H1 (cell line): ENCODE data around the gene ARMC9. TPM values are rescaled to one million over a fixed set of nuclear protein-coding genes. Genes with fewer than 3 reads are reported as not detected.

ENCODE experiments used
- CTCF ChIA-PET: fragments of 300-600 bp; sonication (Branson Sonifier 250); formaldehyde crosslinking; loops from one replicate; lab custom pipeline; 2021; ENCODE audit not compliant: partially characterized antibody; lab: Charles Lee
- POLR2A ChIA-PET: fragments of 300-600 bp; sonication (Branson Sonifier 250); formaldehyde crosslinking; loops from one replicate; lab custom pipeline; 2021; ENCODE audit warnings: inconsistent platforms; ENCODE audit not compliant: partially characterized antibody; lab: Charles Lee
- DNase-seq, 2 experiments: peaks; one replicate each; pipeline versions ENCODE4 v3.0.0 to v3.0.0-alpha.2; 2010 to 2022; ENCODE audit warnings: low spot score in 2 of 2, low read depth in 1 of 2, mixed read lengths in 1 of 2
- FAIRE-seq: peaks from 2 replicates; lab custom pipeline; 2011; peaks lifted over from hg19 to GRCh38; lab: Jason Lieb, UNC
- H2AFZ ChIP-seq: 2 replicates; pipeline ENCODE4 v1.8.1; 2012; ENCODE audit warnings: low read length, inconsistent platforms
- H2AK5ac ChIP-seq: 2 replicates; pipeline ENCODE4 v1.6.1; 2013; ENCODE audit warnings: low read depth, low read length
- H2BK120ac ChIP-seq: replicated peaks from 2 replicates; pipeline ENCODE3; 2013; ENCODE audit warnings: low read depth, low read length, inconsistent platforms
- H2BK12ac ChIP-seq: 2 replicates; pipeline ENCODE4 v1.6.1; 2013; ENCODE audit warnings: low read depth, low read length
- H2BK15ac ChIP-seq: 2 replicates; pipeline ENCODE4 v1.6.1; 2013; ENCODE audit warnings: low read length
- H2BK20ac ChIP-seq: 2 replicates; pipeline ENCODE4 v1.6.1; 2013; ENCODE audit warnings: low read length
- H2BK5ac ChIP-seq: 2 replicates; pipeline ENCODE4 v1.6.1; 2013; ENCODE audit warnings: low read depth, low read length
- H3K14ac ChIP-seq: 2 replicates; pipeline ENCODE4 v1.6.1; 2013; ENCODE audit warnings: inconsistent platforms; ENCODE audit not compliant: insufficient read length
- H3K18ac ChIP-seq: 2 replicates; pipeline ENCODE4 v1.6.1; 2013; ENCODE audit warnings: low read length; ENCODE audit errors: extremely low read depth
- H3K23ac ChIP-seq: 2 replicates; pipeline ENCODE4 v1.6.1; 2013; ENCODE audit warnings: inconsistent platforms; ENCODE audit not compliant: insufficient read length
- H3K23me2 ChIP-seq: 2 replicates; pipeline ENCODE4 v1.6.1; 2013; ENCODE audit warnings: low read depth, low read length
- H3K27ac ChIP-seq: 2 replicates; pipeline ENCODE4 v1.6.1; 2011; ENCODE audit warnings: low read depth, low read length, inconsistent platforms
- H3K27me3 ChIP-seq, 4 experiments: replicated peaks in 1 of 4; 1 replicate in 1 of 4; 2 replicates in 3 of 4; pipeline versions ENCODE4 v1.6.1 to v1.8.1; 2011 to 2013; ENCODE audit warnings: low read length in 3 of 4, mild to moderate bottlenecking in 3 of 4, inconsistent platforms in 2 of 4, mixed read lengths in 2 of 4, moderate library complexity in 1 of 4; ENCODE audit not compliant: control insufficient read depth in 3 of 4, insufficient read depth in 3 of 4; ENCODE audit errors: extremely low read depth in 1 of 4
- H3K36me3 ChIP-seq, 4 experiments: 2 replicates each; pipeline versions ENCODE4 v1.6.1 to v1.8.1; 2011 to 2013; ENCODE audit warnings: mild to moderate bottlenecking in 4 of 4, low read length in 3 of 4, moderate library complexity in 2 of 4, control low read depth in 1 of 4, inconsistent platforms in 1 of 4; ENCODE audit not compliant: insufficient read depth in 4 of 4, control insufficient read depth in 2 of 4
- H3K4ac ChIP-seq: replicated peaks from 2 replicates; pipeline ENCODE3; 2013; ENCODE audit warnings: low read length, low read depth, mixed read lengths, inconsistent platforms; ENCODE audit not compliant: insufficient read length
- H3K4me1 ChIP-seq, 4 experiments: replicated peaks in 1 of 4; 1 replicate in 1 of 4; 2 replicates in 3 of 4; pipeline versions ENCODE4 v1.6.1 to v1.8.1; 2011 to 2013; ENCODE audit warnings: low read length in 3 of 4, inconsistent platforms in 2 of 4, mixed read lengths in 1 of 4; ENCODE audit not compliant: insufficient read depth in 4 of 4, control insufficient read depth in 3 of 4
- H3K4me2 ChIP-seq, 2 experiments: 2 replicates each; pipeline versions ENCODE4 v1.6.1 to v1.8.1; 2011 to 2013; ENCODE audit warnings: low read depth in 2 of 2, low read length in 2 of 2, control low read depth in 1 of 2, inconsistent platforms in 1 of 2, mild to moderate bottlenecking in 1 of 2; ENCODE audit not compliant: insufficient read depth in 1 of 2
- H3K4me3 ChIP-seq, 4 experiments: fragments of 200-600, 300-600 bp in 1 of 4; sonication (generic), shearing (Covaris generic), sonication (Bioruptor Twin) in 1 of 4; 2 replicates each; pipeline versions ENCODE4 v1.5.1 to v1.8.1; 2011 to 2016; ENCODE audit warnings: low read length in 4 of 4, low read depth in 3 of 4, control low read depth in 2 of 4, inconsistent platforms in 2 of 4, mild to moderate bottlenecking in 2 of 4, mixed read lengths in 1 of 4, moderate library complexity in 1 of 4; ENCODE audit not compliant: insufficient read depth in 2 of 4; ENCODE audit errors: extremely low read depth in 1 of 4
- H3K56ac ChIP-seq: replicated peaks from 2 replicates; pipeline ENCODE3; 2013; ENCODE audit warnings: low read depth, mild to moderate bottlenecking, mixed read lengths, low read length, inconsistent platforms; ENCODE audit not compliant: insufficient read length
- H3K79me1 ChIP-seq: 2 replicates; pipeline ENCODE4 v1.6.1; 2013; ENCODE audit warnings: low read depth, low read length, control low read depth
- H3K79me2 ChIP-seq, 2 experiments: 2 replicates each; pipeline versions ENCODE4 v1.6.1 to v1.8.1; 2012 to 2013; ENCODE audit warnings: low read length in 2 of 2, mild to moderate bottlenecking in 2 of 2, inconsistent platforms in 1 of 2; ENCODE audit not compliant: insufficient read depth in 2 of 2, control insufficient read depth in 1 of 2
- H3K9ac ChIP-seq, 4 experiments: replicated peaks in 1 of 4; 1 replicate in 1 of 4; 2 replicates in 3 of 4; pipeline versions ENCODE4 v1.6.1 to v1.8.1; 2011 to 2013; ENCODE audit warnings: low read depth in 3 of 4, low read length in 3 of 4, control low read depth in 2 of 4, mild to moderate bottlenecking in 2 of 4, moderate library complexity in 2 of 4, inconsistent platforms in 1 of 4; ENCODE audit errors: extremely low read depth in 1 of 4
- H3K9me3 ChIP-seq, 2 experiments: 2 replicates each; pipeline versions ENCODE4 v1.6.1 to v1.8.1; 2012 to 2013; ENCODE audit warnings: mild to moderate bottlenecking in 2 of 2, moderate library complexity in 2 of 2, control low read depth in 1 of 2, inconsistent platforms in 1 of 2, low read depth in 1 of 2, low read length in 1 of 2, mixed read lengths in 1 of 2; ENCODE audit not compliant: insufficient read depth in 2 of 2
- H4K20me1 ChIP-seq, 2 experiments: replicated peaks in 1 of 2; 2 replicates each; pipeline versions ENCODE3 to v1.8.1; 2011 to 2013; ENCODE audit warnings: inconsistent platforms in 2 of 2, low read length in 2 of 2, mild to moderate bottlenecking in 1 of 2; ENCODE audit not compliant: insufficient read depth in 2 of 2, control insufficient read depth in 1 of 2
- H4K5ac ChIP-seq: 2 replicates; pipeline ENCODE4 v1.6.1; 2013; ENCODE audit warnings: low read length, low read depth, mixed read lengths, inconsistent platforms; ENCODE audit not compliant: insufficient read length
- H4K8ac ChIP-seq: 2 replicates; pipeline ENCODE4 v1.8.0; 2013; ENCODE audit warnings: mild to moderate bottlenecking, moderate library complexity, low read length, inconsistent platforms; ENCODE audit not compliant: insufficient read depth; ENCODE audit errors: extremely low read depth
- H4K91ac ChIP-seq: replicated peaks from 2 replicates; pipeline ENCODE3; 2013; ENCODE audit warnings: low read length, mixed read lengths, inconsistent platforms; ENCODE audit not compliant: insufficient read length
- CREB1 ChIP-seq: IDR thresholded peaks from 2 replicates; pipeline ENCODE4 v1.6.1; 2012; ENCODE audit warnings: inconsistent platforms
- EP300 ChIP-seq, 2 experiments: IDR thresholded peaks; 1 replicate in 1 of 2; 2 replicates in 1 of 2; pipeline ENCODE4 v1.6.1; 2011 to 2012; ENCODE audit warnings: low read depth in 2 of 2, low read length in 2 of 2, mild to moderate bottlenecking in 2 of 2, borderline replicate concordance in 1 of 2, inconsistent platforms in 1 of 2, moderate library complexity in 1 of 2
- GABPA ChIP-seq: IDR thresholded peaks from 2 replicates; pipeline ENCODE4 v1.6.1; 2011; ENCODE audit warnings: mild to moderate bottlenecking, low read length, moderate library complexity, borderline replicate concordance; ENCODE audit not compliant: insufficient read depth
- JUND ChIP-seq: IDR thresholded peaks from 2 replicates; pipeline ENCODE4 v1.6.1; 2011; ENCODE audit warnings: mild to moderate bottlenecking, improper control_type of control experiment, low read length
- KDM1A ChIP-seq: fragments of 200-600, 300-600 bp; sonication (generic); IDR thresholded peaks from 2 replicates; pipeline ENCODE4 v1.7.1; 2016; ENCODE audit warnings: mild to moderate bottlenecking, low read length, borderline replicate concordance
- RBBP5 ChIP-seq: IDR thresholded peaks from 2 replicates; pipeline ENCODE4 v1.7.1; 2012; ENCODE audit warnings: low read depth, mild to moderate bottlenecking, inconsistent platforms, low read length, moderate library complexity, borderline replicate concordance
- RXRA ChIP-seq: IDR thresholded peaks from 2 replicates; pipeline ENCODE4 v1.6.1; 2011; ENCODE audit warnings: low read depth, mild to moderate bottlenecking, low read length, moderate library complexity; ENCODE audit not compliant: insufficient read depth
- WGBS, 2 experiments: shearing (Covaris generic) in 1 of 2; methylation state at CpG; one replicate each; pipeline versions ENCODE4 v1.1.6 to v1.1.7; 2013 to 2015; ENCODE audit warnings: low lambda C conversion rate in 2 of 2, mixed read lengths in 2 of 2, inconsistent platforms in 1 of 2, low coverage in 1 of 2, missing lambda C conversion rate in 1 of 2; ENCODE audit not compliant: insufficient replicate concordance in 2 of 2, insufficient coverage in 1 of 2, insufficient read length in 1 of 2; ENCODE audit errors: extremely low coverage in 1 of 2, missing lambda C conversion rate in 1 of 2; 5-methylcytosine and 5-hydroxymethylcytosine counted together
- polyA plus RNA-seq, 7 experiments: library from polyadenylated mRNA; depleted of rRNA in 3 of 7; stranded (reverse) in 5 of 7; unstranded in 2 of 7; fragments of >200 nt in 5 of 7; fragments of 200-250 nt in 2 of 7; gene quantifications; 1 replicate in 5 of 7; 2 replicates in 1 of 7; 4 replicates in 1 of 7; pipeline versions ENCODE4 v1.2.1 to v1.2.3, GENCODE V29; 2011 to 2013; ENCODE audit warnings: missing spikeins in 2 of 7, mixed read lengths in 2 of 7
- total RNA-seq: library from RNA; stranded (reverse); fragmentation: NEBNext Ultra II Directional; extraction: Animal tissue kit (Norgen Biotek cat#: 25700); gene quantifications from 2 replicates; pipeline ENCODE4 v1.2.1, GENCODE V29; 2021
- TF ChIP-seq, protein P1 (sequence below): IDR thresholded peaks from 2 replicates; pipeline ENCODE4 v1.6.1; 2011; ENCODE audit warnings: low read length, improper control_type of control experiment
- TF ChIP-seq, protein P2 (sequence below): IDR thresholded peaks from 2 replicates; pipeline ENCODE4 v1.6.1; 2012; ENCODE audit warnings: inconsistent platforms

The ARMC9 gene
- total and polyA plus RNA-seq, 2 of the 8 experiments (the other 6 are each of a cell fraction or from before 2014, with no cell fraction given), result 23.2 to 36.1 TPM

DNA sequence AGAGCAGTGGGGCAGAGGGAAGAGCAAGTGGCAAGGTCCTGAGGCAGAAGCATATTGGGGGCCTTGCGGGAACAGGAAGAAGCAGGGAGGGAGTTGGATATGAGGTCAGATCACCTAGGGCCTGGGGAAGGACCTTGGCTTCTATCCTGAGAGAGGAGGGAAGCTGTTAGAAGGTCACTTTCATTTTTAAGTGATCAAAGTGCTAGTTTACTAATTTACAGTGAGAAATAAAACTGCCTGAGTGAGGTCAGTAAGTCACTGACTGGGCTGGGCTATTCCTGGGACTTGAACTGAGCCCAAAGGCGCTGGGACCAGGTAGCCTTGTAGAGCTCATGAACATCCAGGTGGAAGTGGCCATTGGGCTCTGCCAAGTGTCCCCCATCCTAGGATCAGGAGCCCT lies 120.5 kb downstream of the ARMC9 start:
- ChIA-PET CTCF (interaction anchor here (1.6 to 2.2 kb wide), 3 partner anchors 18 to 75 kb away, joined by 5 to 12 read pairs (median 7); partner anchors contain the start of gene B3GNT7), POLR2A (no interaction called here)
- TF ChIP-seq CREB1 (no peak), KDM1A (no peak), EP300 (IDR thresholded peaks at IDR 0.05; ENCODE audit: borderline replicate concordance in 1 of 2, low read depth in 2 of 2, low read length in 2 of 2) (no peak), GABPA (no peak), JUND (no peak), RBBP5 (no peak), RXRA (no peak)
- TF ChIP-seq, protein P1, sequence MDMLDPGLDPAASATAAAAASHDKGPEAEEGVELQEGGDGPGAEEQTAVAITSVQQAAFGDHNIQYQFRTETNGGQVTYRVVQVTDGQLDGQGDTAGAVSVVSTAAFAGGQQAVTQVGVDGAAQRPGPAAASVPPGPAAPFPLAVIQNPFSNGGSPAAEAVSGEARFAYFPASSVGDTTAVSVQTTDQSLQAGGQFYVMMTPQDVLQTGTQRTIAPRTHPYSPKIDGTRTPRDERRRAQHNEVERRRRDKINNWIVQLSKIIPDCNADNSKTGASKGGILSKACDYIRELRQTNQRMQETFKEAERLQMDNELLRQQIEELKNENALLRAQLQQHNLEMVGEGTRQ, result no peak
- TF ChIP-seq, protein P2, sequence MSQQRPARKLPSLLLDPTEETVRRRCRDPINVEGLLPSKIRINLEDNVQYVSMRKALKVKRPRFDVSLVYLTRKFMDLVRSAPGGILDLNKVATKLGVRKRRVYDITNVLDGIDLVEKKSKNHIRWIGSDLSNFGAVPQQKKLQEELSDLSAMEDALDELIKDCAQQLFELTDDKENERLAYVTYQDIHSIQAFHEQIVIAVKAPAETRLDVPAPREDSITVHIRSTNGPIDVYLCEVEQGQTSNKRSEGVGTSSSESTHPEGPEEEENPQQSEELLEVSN, result no peak
- Histone ChIP-seq H3K4ac (no peak overlapping the region), H3K4me3 (no peak overlapping the region), H3K23ac (no peak overlapping the region), H3K27ac (no peak overlapping the region), H2AFZ (no peak overlapping the region), H2BK5ac (no peak overlapping the region), H3K79me1 (no peaks in the 10 kb centered on the region), H3K27me3 (no peaks in the 10 kb centered on the region), H3K14ac (peak overlapping the region; percentile 23), H2BK15ac (no peak overlapping the region), H2BK120ac (no peak overlapping the region), H3K9ac (no peak overlapping the region), H3K79me2 (no peaks in the 10 kb centered on the region), H4K8ac (no peak overlapping the region), H3K9me3 (no peaks in the 10 kb centered on the region), H2AK5ac (no peak overlapping the region), H2BK12ac (no peak overlapping the region), H4K91ac (no peak overlapping the region), H3K56ac (no peak overlapping the region), H4K5ac (no peak overlapping the region), H3K4me1 (peaks cover 0 to 8% (median 1%) of the 10 kb centered on the region in 4 experiments; a peak in 2 of 7 replicates), H2BK20ac (no peak overlapping the region), H4K20me1 (no peaks in the 10 kb centered on the region), H3K18ac (no peak overlapping the region), H3K23me2 (no peaks in the 10 kb centered on the region), H3K36me3 (no peaks in the 10 kb centered on the region), H3K4me2 (no peak overlapping the region)
- DNase-seq, result no peak
- no peak for FAIRE-seq
- 67% methylated on average over 2 of the region's 2 CpGs; no CpG with 5 or more reads in 1 of the 2 experiments for WGBS, 2 experiments
